HG02852 (cell line): ENCODE results near the gene COPS8.

Experiments
- ATAC-seq: cut with Tn5 transposase; IDR thresholded peaks from one replicate; pipeline ENCODE4 v1.9.1; 2021; ENCODE audit warnings: mild to moderate bottlenecking, moderate library complexity; ENCODE audit not compliant: unreplicated experiment

The COPS8 gene

GRCh38 chr2:237064203-237065070 is 21.3 kb upstream of the COPS8 start:
- ATAC-seq = no peak

- ATAC-seq = no peak
These were observed 20.7 kb upstream of the COPS8 start for GRCh38 chr2:237065071-237065377.

GRCh38 chr2:237066396-237066795 is 19.3 kb upstream of the COPS8 start:
- no peak for ATAC-seq

- ATAC-seq = no peak
These were observed 17.6 kb upstream of the COPS8 start for GRCh38 chr2:237068005-237068576.

- ATAC-seq = no peak
These were observed 13.4 kb upstream of the COPS8 start for GRCh38 chr2:237072067-237072931.

GRCh38 chr2:237073552-237073951 is 12.1 kb upstream of the COPS8 start:
- no peak for ATAC-seq

GRCh38 chr2:237074211-237074993 is 11.3 kb upstream of the COPS8 start:
- ATAC-seq = no peak

- no peak for ATAC-seq
These were observed 9.7 kb upstream of the COPS8 start for GRCh38 chr2:237075749-237076599.

GRCh38 chr2:237081596-237081995 is 4.1 kb upstream of the COPS8 start:
- ATAC-seq = no peak

GRCh38 chr2:237083026-237083425 is 2.7 kb upstream of the COPS8 start:
- no peak for ATAC-seq

- ATAC-seq = no peak
These were observed 1.2 kb upstream of the COPS8 start for GRCh38 chr2:237084444-237084843.

GRCh38 chr2:237090906-237091305 is 5.2 kb downstream of the COPS8 start:
- ATAC-seq = no peak

GRCh38 chr2:237091779-237092436 is 6.2 kb downstream of the COPS8 start:
- ATAC-seq = no peak

- ATAC-seq = no peak
These were observed 6.8 kb downstream of the COPS8 start for GRCh38 chr2:237092506-237092905.

GRCh38 chr2:237092920-237093781 is 7.5 kb downstream of the COPS8 start:
- ATAC-seq = no peak

GRCh38 chr2:237096201-237096600 is 10.5 kb downstream of the COPS8 start:
- no peak for ATAC-seq

- no peak for ATAC-seq
These were observed 11.2 kb downstream of the COPS8 start for GRCh38 chr2:237096911-237097310.

GRCh38 chr2:237097326-237097910 is 11.7 kb downstream of the COPS8 start:
- ATAC-seq = no peak
